ENCODE data around the gene PKD1. TPM values are rescaled to one million over a fixed set of nuclear protein-coding genes. Genes with fewer than 3 reads are reported as not detected.

The PKD1 gene
- total RNA-seq, 1 donor from 2014 or later: 20.8 TPM

GRCh38 chr16:2170587-2171435 is 35.1 kb upstream of the PKD1 start:
- peak in 1 of 2 donors; percentile 46 for DNase-seq (ENCODE audit: low read depth in 2 of 2)

DNA sequence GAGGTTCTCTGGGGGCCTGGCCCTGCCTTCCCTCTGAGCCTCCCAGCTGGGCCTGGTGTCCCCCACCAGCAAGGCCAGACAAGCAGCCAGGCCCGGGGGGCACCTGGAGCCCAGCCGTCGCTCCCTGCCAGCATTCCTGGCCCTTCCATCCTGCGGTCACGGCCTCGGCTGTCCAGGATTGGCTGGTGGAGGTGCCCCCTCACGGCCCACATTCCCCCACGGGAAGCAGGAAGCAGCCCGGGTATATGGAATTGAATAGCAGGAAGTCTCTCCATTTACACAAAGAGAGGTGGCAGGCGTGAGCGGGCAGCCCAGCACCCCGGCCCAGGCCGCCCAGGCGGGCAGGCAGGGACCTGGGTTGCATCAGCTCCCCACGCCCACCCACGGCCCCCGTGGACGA is 34.4 kb upstream of the PKD1 start:
- peak; percentile 89 to 94 for DNase-seq (ENCODE audit: low read depth in 2 of 2)

- no peak for DNase-seq (ENCODE audit: low read depth in 2 of 2)
Observed at GRCh38 chr16:2167068-2167638, 31.5 kb upstream of the PKD1 start.

DNA sequence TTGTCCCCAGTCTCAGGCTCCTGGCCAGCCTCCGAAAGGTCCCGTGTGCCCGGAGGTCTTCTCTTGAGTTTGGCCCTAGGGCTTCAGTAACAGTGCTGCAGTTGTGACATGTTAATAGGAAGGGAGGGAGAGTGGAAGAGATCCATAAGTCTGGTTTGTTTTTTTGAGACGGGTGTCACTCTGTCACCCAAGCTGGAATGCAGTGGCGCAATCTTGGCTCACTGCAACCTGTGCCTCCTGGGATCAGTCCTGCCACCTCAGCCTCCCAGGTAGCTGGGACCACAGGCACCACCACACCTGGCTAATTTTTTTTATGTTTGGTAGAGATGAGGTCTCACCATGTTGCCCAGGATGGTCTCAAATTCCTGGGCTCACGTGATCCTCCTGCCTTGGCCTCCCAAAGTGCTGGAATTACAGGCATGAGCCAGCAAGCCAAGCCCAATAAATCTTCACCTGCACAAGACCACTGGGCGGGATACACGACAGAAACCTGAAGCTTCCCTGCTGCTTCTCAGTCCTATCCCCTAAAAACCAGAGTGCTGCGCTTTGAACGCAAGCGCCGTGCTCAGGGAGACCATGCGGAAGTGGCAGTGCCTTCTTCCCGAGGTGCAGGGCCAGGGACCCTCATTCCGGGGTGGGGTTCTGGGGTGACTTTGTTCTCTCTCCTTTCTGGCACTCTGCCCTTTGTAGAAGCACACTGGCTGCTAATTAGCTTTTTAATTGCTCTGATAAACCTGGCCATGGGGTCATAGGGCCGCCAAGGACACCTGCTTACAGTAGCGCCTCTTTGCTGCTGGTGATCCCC is 30.8 kb upstream of the PKD1 start:
- no peak for DNase-seq (ENCODE audit: low read depth in 2 of 2)

DNA sequence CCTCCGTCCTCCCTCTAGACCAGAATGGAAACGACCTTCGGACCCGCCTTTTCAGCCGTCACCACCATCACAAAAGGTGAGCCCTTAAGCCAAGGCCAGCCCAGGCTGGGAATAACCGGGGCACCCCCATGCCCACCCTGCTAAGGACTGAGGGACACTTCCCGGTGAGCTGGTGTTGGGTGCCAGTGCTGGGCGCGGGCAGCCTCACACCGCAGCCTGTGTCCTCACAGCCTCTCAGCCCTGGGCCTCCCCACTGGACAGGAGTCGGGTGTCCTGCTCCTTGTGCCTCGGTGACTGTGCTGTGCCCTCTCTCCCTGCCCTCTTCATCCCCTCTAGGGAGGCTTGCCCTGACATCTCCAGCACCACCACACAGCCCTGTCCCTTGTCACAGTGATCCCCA is 30.2 kb upstream of the PKD1 start:
- no peak for DNase-seq (ENCODE audit: low read depth in 2 of 2)

DNA sequence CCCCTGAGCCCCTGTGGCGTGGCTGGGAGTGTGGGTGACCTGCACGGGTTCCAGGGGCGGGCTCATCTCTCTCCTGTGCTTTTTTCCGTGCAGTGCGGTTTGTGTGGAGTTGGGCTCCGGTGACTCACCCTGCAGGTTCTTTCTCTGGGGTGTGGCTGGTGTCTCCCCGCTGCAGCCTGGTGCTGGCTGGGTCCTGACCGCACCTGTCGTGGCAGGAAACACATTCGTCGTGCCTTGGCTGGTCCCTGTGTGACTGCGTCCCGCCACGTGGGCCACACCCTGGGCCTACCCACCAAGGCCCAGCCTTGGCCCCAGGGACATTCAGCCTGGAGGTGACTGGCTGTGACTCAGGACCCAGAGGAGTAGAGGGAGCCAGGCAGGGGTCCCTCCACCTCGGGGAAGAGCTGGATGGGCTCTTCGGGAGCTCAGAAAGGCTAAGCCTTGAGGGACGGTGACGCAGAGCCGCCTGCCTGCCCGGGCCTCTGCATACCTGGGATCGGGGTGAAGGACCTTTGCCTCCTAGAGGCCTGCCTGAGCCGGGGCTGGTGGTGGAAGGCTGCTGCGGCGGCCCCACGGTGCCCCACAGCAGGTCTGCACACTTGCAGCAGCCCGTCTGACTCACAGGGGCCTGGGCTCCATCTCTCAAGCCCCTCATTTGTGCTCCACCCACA is 27.6 kb upstream of the PKD1 start:
- no peak for DNase-seq (ENCODE audit: low read depth in 2 of 2)

DNA sequence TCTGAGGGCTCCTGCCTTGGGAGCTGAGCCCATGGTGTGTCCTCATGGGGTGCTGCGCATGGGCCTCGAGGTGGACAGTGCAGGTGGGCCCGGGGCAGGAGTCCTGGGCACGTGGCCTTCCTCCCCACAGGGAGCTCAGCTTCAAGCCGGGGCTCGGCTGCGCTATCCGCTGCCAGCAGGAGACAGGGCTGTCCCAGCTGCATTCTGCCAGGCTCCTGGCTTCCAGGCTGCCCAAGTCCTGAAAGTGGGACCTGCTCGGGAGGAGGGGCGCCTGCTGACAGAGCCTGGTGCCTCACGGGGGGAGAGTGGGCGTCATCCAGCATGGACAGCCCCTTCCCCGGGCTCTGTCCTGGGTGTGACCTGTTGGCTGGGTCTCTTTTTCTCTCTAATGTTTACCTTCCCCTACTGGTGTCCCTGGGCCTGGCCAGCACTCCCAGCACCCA is 27.0 kb upstream of the PKD1 start:
- no peak for DNase-seq (ENCODE audit: low read depth in 2 of 2)

DNA sequence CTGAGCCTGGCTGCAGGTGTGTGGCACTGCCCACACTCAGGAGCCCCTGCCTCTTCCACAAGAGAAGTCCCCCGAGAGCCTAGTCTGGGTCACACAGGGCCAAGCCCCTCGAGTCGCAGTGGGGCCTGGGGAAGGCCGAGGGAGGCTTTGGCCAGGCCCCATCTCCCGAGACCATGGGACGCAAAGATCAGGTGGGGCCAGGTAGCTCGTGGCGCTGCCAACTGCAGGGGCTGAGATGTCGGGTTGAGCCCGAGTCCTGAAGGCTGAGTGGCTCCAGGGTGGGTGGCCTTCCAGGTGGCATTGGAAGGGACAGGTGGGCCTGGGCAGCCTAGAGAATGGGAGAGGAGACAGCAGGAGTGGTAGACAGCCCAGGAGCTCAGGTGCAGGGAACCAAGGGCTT is 26.2 kb upstream of the PKD1 start:
- DNase-seq (ENCODE audit: low read depth in 2 of 2): no peak

DNA sequence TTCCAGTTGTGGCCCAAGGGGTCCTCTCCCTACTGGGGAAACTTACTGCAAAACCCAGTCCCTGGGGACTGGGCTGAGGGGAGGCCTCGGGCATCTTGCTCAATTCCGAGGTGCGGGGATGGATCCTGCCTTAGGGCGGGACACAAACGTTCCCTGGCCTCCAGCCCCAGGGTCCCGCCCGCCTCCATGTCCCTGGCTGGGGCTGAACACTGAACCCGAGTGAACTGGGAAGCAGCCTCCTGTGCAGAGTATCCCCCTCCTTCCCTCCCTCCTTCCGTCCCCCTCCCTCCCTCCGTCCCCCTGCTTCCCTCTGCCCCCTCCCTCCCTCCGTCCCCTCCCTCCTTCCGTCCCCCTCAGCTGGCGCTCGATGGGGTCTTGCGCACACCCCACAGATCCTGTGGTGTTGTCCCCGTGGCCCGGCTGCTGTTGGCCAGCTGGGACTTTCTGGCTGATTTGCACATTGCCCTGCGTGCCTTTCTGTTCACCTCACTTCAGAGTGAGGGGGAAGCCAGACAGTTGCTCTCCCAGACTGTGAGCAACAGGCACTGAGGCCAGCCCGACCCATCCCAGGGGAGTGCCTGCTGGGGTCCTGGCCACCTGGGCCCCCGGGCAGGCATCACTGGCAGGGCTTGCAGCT is 25.3 kb upstream of the PKD1 start:
- no peak for DNase-seq (ENCODE audit: low read depth in 2 of 2)

- DNase-seq (ENCODE audit: low read depth in 2 of 2): peak; percentile 74 to 92
Observed at GRCh38 chr16:2159175-2159838, 23.6 kb upstream of the PKD1 start.

DNA sequence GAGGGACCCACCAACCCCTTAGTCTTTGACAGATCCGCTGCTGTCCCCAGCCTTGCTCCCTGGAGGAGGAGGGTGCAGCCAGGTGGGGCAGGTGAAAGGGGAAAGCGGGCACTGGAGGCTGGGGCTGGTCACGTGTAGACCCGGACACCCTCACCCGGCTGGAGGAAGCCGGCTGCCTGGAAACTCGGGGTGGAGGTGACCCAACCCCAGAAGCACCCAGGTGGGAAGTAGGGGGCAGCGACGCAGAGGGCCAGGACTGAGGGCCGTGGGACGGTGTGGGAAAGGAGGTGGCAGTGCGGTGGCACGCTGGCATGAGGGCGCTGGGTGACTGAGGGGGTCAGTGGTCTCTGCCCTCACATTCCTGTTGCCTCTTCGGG is 22.6 kb upstream of the PKD1 start:
- no peak for DNase-seq (ENCODE audit: low read depth in 2 of 2)

DNA sequence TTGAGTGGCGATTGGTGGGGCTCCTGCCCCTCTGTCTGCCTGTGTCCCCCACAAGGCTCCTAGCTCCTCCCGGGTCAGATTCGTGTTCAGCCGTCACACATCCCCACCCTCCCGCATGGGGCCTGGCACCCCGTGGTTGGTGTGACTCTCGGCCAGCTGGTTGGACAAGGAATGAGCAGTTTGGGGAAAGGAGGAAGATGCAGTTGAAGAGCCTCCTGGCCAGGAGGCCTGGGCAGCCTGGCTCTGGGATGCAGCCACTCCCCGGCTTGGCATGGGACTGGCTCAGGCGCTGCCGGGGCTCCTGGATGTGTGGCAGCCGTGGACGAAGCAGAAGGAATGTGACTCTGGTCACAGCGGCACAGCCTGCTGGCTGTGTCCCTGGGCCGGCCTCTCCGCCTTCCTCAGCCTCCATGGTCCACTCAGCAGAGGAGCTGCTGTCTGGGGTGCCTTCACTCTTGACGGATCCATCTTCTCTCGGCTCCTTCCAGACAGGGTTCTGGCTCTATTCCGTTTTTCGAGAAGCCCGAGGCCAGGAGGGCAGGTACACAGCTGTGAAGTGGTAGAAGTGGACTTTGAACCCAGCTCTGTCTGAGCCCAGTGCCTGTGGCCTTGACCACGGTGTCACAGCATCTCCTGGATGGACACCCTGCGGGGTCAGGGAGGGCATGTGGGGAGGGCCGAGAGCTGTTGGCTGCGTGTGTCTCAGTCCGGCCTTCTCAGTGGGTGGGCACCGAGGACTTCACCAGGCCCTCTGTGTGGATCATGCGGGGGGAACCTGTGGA is 22.0 kb upstream of the PKD1 start:
- DNase-seq (ENCODE audit: low read depth in 2 of 2): no peak

- DNase-seq (ENCODE audit: low read depth in 2 of 2): no peak
Observed at GRCh38 chr16:2156849-2157224, 21.1 kb upstream of the PKD1 start.

DNA sequence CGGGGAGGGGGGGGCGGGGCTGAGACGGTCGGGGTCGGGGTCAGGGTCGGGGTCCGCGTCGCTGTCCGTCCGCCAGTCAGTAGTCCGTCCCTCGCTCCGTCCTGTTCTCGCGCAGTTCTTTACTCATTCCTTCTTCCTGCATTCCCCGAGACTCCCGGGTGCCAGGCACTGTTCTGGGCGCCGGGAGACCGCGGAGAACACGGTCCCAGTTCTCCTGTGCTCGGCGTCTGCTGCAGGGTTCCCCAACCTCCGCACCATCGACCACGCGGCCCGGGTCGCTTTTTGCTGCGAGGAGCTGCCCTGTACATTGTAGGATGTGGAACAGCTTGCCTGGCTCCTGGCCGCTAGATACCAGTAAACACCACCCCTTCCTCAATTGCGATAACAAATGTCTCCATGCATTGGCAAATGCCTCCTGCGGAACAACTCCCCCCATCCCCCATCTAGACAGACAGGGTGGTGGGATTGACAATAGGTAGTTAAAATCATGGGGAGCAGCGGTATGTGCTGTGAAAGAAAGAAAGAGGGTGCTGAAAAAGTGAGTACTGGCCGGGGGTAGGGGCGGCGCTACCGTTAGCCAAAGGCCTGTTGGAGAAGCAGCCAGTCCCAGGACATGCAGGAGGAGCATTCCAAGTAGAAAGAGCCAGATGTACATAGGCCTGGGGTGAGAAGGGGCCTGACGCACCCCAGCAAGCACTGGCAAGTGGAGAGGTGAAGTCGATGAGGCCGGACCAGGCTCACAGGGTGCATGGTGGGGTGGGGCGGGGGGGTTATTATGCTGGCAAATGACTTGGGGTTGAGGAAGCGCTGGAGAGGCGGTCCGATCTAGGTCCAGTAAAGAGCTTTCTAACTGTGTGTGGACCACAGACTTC is 20.5 kb upstream of the PKD1 start:
- peak in 1 of 2 donors; percentile 55 for DNase-seq (ENCODE audit: low read depth in 2 of 2)

DNA sequence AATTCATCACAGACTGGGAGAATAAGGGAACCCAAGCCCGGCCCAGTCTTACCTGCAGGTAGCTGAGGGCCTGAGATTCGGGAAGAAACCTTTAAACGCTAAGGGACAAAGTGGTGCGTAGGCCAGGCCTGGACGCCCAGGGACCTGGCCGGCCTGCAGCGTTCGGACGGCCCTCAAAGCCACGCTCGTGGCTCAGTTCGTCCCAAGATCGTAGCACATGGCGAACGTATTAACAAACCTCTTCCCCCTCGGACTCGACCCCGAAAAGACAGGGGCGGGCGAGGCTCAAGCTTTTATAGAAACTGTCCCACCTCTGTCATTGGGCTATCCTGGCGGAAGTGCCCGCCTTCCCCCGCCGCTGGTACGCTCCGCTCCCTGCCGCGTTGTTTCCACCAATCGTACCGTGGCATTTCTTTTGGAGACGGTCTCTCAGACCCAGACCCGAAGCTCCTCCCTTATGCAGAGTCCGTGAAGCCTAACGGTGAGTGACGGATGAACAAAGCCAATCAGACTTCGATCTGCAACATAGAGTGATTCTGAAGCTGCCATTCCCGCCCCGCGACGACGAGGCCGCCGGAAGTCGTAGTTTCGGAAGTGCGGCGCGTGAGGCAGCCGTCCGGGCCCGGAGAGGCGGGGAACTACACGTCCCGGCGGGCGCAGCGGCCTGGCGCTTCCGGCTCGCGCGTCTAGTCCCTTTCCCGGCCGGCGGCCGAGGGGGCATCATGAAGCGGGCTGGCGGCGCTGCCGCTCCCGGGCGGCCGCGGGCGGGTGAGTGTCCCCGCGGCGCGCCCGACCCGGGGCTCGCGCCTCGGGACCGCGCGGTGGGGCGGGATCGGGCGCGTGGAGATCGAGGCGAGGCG is 19.6 kb upstream of the PKD1 start, which contains the start of gene TRAF7:
Gene TRAF7 (plus strand): TSS at position 692 of the 860 bp plus-strand sequence. CDS start 8,139 bp downstream, outside the sequence.
- DNase-seq (ENCODE audit: low read depth in 2 of 2): peak; percentile 100

DNA sequence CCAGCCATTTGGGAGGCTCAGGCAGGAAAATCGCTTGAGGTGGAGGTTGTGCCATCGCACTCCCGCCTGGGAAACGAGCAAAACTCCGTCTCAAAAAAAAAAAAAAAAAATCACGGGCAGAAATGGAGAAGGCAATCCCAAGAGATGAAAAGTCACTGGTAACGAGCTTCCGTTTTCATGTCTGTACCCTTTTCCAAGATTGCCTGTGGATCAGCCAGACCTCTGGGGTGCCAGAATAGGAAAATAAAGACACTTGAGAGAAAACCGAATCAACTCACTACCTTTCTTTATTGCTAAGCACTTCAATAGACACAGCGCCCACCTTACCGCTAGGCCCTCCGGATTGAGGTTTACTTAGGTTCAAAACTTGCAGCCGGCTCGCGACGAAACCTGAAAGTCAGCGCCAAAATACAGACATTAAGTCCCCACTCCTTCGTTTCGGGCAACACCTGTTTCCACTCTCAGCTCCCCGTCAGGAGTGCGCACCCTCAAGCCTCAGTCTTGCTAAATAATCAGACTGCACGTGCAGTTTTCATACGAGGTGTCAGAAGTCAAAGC is 18.9 kb upstream of the PKD1 start:
- peak in 1 of 2 donors; percentile 14 for DNase-seq (ENCODE audit: low read depth in 2 of 2)

DNA sequence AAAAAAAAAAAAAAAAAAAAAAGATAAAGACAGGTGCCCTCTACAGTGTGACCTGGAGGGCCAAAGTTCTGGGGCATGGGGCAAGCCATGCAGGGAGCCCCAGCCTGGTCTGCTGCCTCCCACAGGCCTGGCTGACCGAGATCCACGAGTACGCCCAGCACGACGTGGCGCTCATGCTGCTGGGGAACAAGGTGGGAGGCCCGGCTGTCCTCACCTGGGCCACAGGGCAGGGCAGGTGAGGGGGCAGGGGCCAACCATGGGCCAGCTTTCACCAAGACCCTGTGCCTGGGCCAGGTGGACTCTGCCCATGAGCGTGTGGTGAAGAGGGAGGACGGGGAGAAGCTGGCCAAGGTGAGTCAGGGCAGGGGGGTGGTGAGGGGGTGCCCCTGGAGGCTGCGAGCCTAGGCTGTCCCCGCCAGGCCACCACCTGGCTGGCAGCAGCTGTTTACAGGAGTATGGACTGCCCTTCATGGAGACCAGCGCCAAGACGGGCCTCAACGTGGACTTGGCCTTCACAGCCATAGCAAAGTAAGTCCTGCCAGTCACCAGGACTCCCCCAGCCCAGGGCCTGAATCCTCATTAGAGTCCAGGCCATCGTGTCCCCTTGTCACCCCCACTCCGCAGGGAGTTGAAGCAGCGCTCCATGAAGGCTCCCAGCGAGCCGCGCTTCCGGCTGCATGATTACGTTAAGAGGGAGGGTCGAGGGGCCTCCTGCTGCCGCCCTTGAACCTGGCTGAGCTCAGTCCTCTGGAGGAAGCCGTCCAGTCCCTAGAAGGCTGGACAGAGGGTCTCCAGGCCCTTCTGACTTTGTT is 17.2 kb upstream of the PKD1 start:
- DNase-seq (ENCODE audit: low read depth in 2 of 2): no peak

All from dermis microvascular lymphatic vessel endothelial cell (primary cell).